SK-N-SH (cell line): ENCODE measurements around the gene PIGB.

Experiments used
- CTCF ChIP-seq: fragments of 200-600 bp; sonication (generic); IDR thresholded peaks from 2 replicates; pipeline ENCODE4 v1.6.1; 2017; ENCODE audit warnings: antibody characterized with exemption, mild to moderate bottlenecking, moderate library complexity
- EZH2phosphoT487 ChIP-seq: fragments of 200-600 bp; sonication (generic); IDR thresholded peaks from 2 replicates; pipeline ENCODE4 v1.6.1; 2017; ENCODE audit warnings: low read depth, mixed run types, mild to moderate bottlenecking, antibody characterized with exemption, moderate library complexity, borderline replicate concordance
- GATA2 ChIP-seq: sonication (generic); formaldehyde crosslinking; IDR thresholded peaks from 2 replicates; pipeline ENCODE4 v1.5.0; 2020; ENCODE audit warnings: mild to moderate bottlenecking, missing genetic modification reagents
- JUND ChIP-seq: IDR thresholded peaks from 2 replicates; pipeline ENCODE4 v1.4.0; 2012
- NFIC ChIP-seq: IDR thresholded peaks from 2 replicates; pipeline ENCODE4 v1.4.0; 2012; ENCODE audit warnings: borderline replicate concordance
- POLR2AphosphoS5 ChIP-seq: IDR thresholded peaks from 2 replicates; pipeline ENCODE4 v1.6.1; 2012; ENCODE audit warnings: low read depth, low read length
- RCOR1 ChIP-seq: fragments of 150-350 bp; IDR thresholded peaks from 2 replicates; pipeline ENCODE4 v1.6.1; 2017; ENCODE audit warnings: antibody characterized with exemption, low read length
- REST ChIP-seq: IDR thresholded peaks from 2 replicates; pipeline ENCODE4 v1.6.1; 2012; ENCODE audit warnings: mild to moderate bottlenecking, low read depth, low read length, moderate library complexity
- TEAD4 ChIP-seq: IDR thresholded peaks from 2 replicates; pipeline ENCODE4 v1.4.0; 2012; ENCODE audit warnings: mild to moderate bottlenecking, borderline replicate concordance; ENCODE audit not compliant: insufficient read depth
- USF2 ChIP-seq: fragments of 150-350 bp; IDR thresholded peaks from 2 replicates; pipeline ENCODE4 v1.6.1; 2017; ENCODE audit warnings: antibody characterized with exemption, low read length, low read depth, borderline replicate concordance
- ZBTB33 ChIP-seq: IDR thresholded peaks from 2 replicates; pipeline ENCODE4 v1.4.0; 2012; ENCODE audit warnings: low read depth, borderline replicate concordance

GRCh38 chr15:55356985-55357585 lies 38.1 kb downstream of the PIGB start:
- TF ChIP-seq REST (no peak), POLR2AphosphoS5 (no peak), CTCF (no peak), RCOR1 (no peak), JUND (no peak), EZH2phosphoT487 (no peak), GATA2 (CRISPR knock-in tag) (no peak), ZBTB33 (no peak), USF2 (no peak), NFIC (no peak), TEAD4 (no peak)
